HCT116 (cell line): ENCODE data around the gene PGM3.

Source experiments
- CBX3 ChIP-seq: IDR thresholded peaks from 2 replicates; pipeline ENCODE4 v1.6.1; 2012; ENCODE audit warnings: low read depth
- CEBPB ChIP-seq: IDR thresholded peaks from 2 replicates; pipeline ENCODE4 v1.6.1; 2012; ENCODE audit warnings: low read depth
- CTCF ChIP-seq, 3 experiments: fragments of 200-600 bp in 1 of 3; sonication (generic) in 1 of 3; IDR thresholded peaks in 2 of 3; conservative IDR thresholded peaks in 1 of 3; 2 replicates each; pipeline ENCODE4 v1.5.1; 2012 to 2017; ENCODE audit warnings: low read depth in 2 of 3, low read length in 2 of 3, antibody characterized with exemption in 1 of 3, borderline replicate concordance in 1 of 3, control low read depth in 1 of 3, mild to moderate bottlenecking in 1 of 3, mixed read lengths in 1 of 3, mixed run types in 1 of 3, moderate library complexity in 1 of 3; ENCODE audit not compliant: insufficient read depth in 1 of 3
- EZH2 ChIP-seq: fragments of 200-600 bp; sonication (generic); IDR thresholded peaks from 2 replicates; pipeline ENCODE4 v1.6.1; 2017; ENCODE audit warnings: antibody characterized with exemption, mixed run types
- EZH2phosphoT487 ChIP-seq: fragments of 200-600 bp; IDR thresholded peaks from 2 replicates; pipeline ENCODE4 v1.6.1; 2018; ENCODE audit warnings: antibody characterized with exemption, borderline replicate concordance
- JUND ChIP-seq: IDR thresholded peaks from 2 replicates; pipeline ENCODE4 v1.6.1; 2012
- POLR2A ChIP-seq: IDR thresholded peaks from 2 replicates; pipeline ENCODE4 v1.7.0; 2011; ENCODE audit warnings: borderline replicate concordance; ENCODE audit not compliant: insufficient read depth, insufficient read length; ENCODE audit errors: extremely low read depth
- POLR2AphosphoS5 ChIP-seq: IDR thresholded peaks from 2 replicates; pipeline ENCODE4 v1.6.1; 2011; ENCODE audit warnings: mild to moderate bottlenecking, low read depth, low read length, moderate library complexity
- RAD21 ChIP-seq: IDR thresholded peaks from 2 replicates; pipeline ENCODE4 v1.6.1; 2012; ENCODE audit warnings: low read depth, mild to moderate bottlenecking
- REST ChIP-seq: IDR thresholded peaks from 2 replicates; pipeline ENCODE4 v1.6.1; 2012; ENCODE audit warnings: low read depth
- SP1 ChIP-seq: IDR thresholded peaks from 2 replicates; pipeline ENCODE4 v1.6.1; 2012; ENCODE audit warnings: low read depth
- TCF7L2 ChIP-seq: IDR thresholded peaks from 2 replicates; pipeline ENCODE4 v1.7.0; 2011; ENCODE audit warnings: borderline replicate concordance, inconsistent platforms; ENCODE audit not compliant: insufficient read depth, insufficient read length; ENCODE audit errors: extremely low read depth
- TF ChIP-seq, protein P1 (sequence below): IDR thresholded peaks from 2 replicates; pipeline ENCODE4 v1.6.1; 2011; ENCODE audit warnings: mild to moderate bottlenecking, low read length, moderate library complexity; ENCODE audit not compliant: insufficient replicate concordance; ENCODE audit errors: extremely low read depth
- TF ChIP-seq, protein P2 (sequence below): IDR thresholded peaks from 2 replicates; pipeline ENCODE4 v1.6.1; 2012

DNA sequence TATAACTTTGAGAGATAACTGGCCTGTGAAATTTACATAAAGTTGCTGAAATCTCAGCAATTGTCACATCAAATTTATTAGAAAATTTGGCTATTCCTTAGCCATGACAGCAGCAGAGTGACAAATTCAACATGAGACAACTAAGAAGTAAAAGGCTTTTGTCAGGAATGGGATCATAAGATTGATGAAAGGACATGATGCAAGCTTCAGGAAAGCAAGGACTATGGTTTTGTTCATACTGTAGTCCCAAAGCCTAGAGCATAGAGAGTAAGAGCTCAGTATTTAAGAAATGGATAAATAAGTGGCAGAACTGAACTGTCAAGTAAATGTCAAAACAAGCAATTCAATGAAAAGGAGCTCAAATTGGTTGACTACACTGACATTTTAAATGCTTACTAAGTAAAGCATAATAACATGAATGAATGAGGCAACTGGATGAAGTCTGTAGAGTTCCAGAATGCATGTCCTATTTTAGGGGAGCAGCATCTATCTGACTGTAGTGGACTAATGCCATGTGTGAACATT, 12.6 kb downstream of the PGM3 start:
- TF ChIP-seq CTCF (IDR thresholded peaks at IDR 0.05 in 2 of 3, conservative IDR thresholded peaks at IDR 0.05 in 1 of 3; ENCODE audit: borderline replicate concordance in 1 of 3, insufficient read depth in 1 of 3, low read depth in 2 of 3, low read length in 2 of 3) (no peak), POLR2A (no peak), REST (no peak), JUND (no peak), CEBPB (no peak), TCF7L2 (no peak), EZH2phosphoT487 (no peak), EZH2 (no peak), POLR2AphosphoS5 (no peak), RAD21 (no peak), SP1 (no peak), CBX3 (no peak)
- TF ChIP-seq, protein P1, sequence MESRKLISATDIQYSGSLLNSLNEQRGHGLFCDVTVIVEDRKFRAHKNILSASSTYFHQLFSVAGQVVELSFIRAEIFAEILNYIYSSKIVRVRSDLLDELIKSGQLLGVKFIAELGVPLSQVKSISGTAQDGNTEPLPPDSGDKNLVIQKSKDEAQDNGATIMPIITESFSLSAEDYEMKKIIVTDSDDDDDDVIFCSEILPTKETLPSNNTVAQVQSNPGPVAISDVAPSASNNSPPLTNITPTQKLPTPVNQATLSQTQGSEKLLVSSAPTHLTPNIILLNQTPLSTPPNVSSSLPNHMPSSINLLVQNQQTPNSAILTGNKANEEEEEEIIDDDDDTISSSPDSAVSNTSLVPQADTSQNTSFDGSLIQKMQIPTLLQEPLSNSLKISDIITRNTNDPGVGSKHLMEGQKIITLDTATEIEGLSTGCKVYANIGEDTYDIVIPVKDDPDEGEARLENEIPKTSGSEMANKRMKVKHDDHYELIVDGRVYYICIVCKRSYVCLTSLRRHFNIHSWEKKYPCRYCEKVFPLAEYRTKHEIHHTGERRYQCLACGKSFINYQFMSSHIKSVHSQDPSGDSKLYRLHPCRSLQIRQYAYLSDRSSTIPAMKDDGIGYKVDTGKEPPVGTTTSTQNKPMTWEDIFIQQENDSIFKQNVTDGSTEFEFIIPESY: no peak
- TF ChIP-seq, protein P2, sequence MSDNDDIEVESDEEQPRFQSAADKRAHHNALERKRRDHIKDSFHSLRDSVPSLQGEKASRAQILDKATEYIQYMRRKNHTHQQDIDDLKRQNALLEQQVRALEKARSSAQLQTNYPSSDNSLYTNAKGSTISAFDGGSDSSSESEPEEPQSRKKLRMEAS: no peak
